NCI-H526 (cell line): ENCODE results near the gene TGM6.

ENCODE experiments used
- DNase-seq, 2 experiments: peaks; one replicate each; lab custom pipeline; 2025; lab: John Stamatoyannopoulos, UW

TGM6 gene

DNA sequence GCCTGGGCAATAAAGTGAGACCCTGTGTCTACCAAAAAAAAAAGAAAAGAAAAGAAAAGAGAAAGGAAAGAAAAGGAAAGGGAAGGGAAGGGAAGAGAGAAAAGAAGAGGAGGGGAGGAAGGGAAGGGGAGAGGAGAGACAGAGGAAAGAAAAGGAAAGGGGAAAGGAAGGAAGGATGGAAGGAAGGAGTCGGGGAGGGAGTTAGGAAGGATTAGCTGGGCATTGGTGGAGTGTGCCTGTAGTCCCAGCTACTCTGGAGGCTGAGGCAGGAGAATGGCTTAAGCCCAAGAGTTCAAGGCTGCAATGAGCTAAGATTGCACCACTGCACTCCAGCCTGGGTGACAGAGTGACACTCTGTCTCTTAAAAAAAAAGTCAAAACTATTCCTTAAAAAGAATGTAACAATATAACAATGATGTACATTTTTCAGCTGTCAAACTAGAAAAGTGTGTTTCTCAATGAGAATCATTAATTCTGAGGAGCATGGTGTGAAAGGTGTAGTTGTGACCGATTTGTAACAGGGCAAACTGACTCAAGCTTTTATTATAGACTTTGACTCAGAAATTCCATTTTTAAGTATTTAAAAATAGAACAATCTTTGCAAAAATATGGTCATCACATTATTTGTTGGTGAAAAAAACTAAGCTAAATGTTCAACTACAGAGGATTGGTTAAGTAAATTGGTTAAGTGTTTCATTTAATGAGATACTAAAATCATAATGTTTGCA, 75.2 kb downstream of the TGM6 start:
- DNase-seq, result no peak

DNA sequence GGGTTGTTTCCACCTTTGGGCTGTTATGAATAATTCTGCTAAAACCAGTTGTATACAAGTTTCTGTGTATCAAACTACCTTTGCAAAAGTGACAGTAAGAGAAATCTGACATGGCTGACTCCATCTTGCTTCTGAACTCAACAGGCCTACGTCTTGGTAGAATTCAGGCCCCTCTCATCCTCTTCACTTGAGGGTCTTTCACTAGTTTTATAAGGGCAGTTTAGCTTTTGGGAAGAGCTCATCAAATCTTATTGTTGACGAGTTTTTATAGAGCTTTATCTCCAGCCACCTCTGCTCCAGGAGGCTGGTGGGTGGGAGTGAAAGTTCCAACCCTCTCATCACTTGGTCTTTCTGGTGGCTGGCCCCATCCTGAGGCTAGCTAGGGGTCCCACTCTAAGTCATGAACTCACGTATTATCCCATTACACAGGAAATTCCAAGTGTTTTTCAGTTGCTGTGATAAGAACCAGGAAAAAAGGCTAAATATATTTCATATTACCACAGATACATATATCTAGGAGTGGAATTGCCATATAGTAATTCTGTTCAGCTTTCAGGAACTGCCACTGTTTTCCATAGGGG, 78.3 kb downstream of the TGM6 start:
- no peak for DNase-seq

DNA sequence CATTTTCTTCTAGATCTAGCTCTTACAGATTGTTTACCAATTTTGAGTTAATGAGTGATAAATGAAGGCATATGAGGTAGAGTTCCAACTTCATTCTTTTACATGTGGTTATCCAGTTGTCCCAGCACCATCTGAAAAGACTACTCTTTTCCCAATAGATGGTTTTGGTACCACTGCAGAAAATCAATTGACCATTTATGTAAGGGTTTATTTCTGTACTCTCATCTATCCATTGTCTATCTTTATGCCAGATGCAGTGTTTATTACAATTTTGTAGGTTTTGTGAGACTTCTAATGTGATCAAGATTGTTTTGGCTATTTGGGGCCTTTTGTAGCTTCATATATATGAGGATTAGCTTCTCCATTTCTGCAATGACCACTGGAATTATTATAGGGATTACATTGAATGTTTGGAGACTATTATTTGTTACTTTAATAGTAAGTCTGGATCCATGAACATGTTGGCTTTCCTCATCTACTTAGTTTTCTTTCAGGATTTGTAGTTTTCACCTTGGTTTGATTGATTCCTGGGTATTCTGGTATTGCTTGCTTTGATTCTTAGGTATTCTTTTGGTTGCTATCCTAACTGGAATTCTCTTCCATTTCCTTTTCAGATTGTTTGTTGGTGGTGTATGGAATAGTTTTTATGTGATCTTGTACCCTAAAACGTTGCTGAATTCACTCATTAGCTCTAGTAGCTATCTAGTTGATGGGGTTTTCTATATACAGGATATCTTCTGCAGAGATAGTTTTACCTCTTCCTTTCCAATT, 79.5 kb downstream of the TGM6 start:
- no peak for DNase-seq

- no peak for DNase-seq
These were observed 80.2 kb downstream of the TGM6 start for GRCh38 chr20:2460752-2461424.

DNA sequence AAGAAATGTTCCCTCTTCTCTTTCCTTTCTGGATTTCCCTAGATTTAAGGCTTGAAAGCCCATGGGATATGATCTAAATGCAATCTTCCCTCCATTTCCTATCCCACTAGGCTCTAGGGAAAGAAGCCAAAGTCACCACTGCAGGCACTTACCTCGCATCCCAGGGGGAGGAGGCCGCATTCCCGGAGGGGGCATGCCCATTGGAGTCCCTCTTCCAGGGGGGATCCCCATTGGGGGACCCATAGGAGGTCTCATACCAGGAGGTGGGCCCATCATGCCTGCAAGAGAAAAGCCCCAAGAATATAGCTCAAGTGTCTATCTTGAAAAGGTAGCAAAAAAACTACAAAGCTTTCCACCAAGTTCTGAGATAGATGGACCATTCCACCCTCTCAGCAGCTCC, 81.8 kb downstream of the TGM6 start:
- no peak for DNase-seq

DNA sequence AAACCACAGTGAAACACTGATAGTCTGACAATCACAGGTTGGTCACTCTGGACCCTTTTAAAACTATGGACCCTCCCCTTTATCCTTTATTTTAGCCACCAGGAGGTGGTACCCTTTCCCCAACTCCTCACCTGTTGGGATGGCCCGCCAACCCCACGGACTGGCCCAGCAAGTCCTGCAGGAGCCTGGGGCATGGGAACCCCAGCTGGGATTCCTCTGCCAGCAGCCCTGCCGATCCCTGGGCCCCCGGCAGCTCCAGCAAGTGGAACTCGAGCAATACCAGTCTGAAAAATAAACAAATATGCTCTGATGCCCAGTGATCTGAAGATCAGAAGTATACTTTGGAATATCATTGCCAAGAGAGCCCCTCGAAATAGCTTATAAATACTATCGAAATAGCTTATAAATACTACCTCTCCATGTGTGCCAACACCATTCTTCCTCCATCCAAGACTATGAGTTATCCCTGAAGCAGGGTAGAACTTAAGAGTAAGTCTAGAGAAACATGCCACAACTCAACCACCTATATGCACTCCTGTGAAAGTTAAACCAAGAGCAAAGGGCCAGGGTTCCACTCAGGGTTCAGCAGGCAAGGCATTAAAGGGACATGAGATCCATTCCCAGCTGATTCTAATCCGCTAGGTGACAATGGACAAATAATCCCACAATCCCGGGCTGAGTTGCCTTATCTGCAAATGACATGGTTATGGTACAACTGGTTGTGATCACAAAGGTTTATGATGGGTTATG, 83.1 kb downstream of the TGM6 start:
- DNase-seq, result peak; percentile 10 to 46

DNA sequence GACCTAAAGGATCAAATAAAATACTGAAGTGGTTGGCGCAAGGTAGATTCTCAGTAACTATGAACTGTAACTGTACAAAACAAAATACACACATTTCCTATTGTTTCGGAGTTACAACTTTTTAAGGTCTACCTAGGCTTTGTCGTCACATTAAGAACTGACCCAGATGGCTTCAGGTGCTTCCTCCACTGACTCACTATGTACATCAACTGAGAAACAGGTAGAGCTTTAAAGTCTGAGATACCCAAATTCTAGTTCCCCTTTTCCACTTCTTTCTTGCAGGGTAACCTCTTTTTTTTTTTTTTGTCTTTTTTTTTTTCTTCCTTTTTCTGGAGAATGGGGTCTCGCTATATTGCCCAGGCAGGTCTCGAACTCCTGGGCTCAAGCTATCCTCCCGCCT, 84.4 kb downstream of the TGM6 start:
- DNase-seq, result no peak

GRCh38 chr20:2467412-2467811, 86.7 kb downstream of the TGM6 start:
- DNase-seq, result no peak

- DNase-seq, result no peak
These were observed 88.1 kb downstream of the TGM6 start for GRCh38 chr20:2468581-2469407.

DNA sequence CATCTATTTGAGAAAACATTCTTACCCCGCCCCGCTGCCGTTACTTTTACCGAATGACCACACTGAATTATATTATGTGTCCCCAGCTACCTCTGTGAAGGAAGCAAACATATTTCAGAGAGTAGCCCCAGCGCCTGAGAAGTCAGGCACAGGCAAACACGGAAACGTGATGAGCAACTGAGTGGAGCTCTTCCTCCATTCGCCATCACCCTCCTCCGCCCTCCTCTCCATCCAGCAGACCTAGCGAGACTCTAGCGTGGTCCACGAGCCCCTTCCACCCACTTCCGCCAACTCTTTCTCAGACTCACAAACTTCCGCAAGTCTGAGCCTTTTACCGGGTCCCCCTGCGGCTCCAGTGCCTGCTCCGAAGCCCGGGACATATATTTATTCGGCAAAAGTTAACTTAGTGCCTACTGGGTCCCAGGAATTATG, 89.3 kb downstream of the TGM6 start:
- DNase-seq, result peak; percentile 46 to 59

DNA sequence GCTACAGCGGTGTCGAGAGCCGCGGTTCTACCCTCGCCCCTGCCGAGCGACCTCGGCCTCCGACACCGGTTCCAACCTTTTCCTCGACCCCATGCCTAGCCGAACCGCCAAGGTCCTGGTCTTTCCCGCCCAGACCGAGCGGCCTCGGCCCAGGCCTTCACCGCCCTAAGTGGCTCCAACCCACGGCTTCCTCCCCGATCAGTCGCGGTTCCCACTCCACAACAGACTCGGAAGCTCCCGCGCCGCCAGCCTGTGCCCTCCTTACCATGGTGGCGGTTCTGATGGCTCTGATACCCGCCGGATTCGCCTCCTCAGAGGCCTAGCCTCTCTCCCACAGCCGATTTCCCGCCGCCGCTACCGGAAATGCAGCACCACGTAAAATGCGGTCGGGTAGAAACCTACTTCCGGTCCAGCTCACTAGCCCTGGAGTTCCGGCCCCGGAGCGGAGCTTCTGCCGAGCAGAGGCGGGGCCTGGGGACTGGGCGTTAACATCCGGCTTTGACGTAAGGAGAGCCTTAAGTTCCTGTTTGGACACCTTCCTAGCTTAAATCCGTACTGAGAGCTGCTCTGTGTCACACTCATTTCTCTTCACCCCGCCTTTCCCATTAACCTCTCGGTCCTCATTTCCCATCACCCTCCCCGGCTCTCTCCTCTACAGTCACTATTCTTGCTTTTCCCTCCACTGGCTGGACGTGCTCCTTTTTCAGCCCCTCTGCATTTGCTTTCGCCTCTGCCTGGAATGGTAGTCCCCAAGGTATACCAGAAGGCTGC, 89.9 kb downstream of the TGM6 start, which contains the start of gene SNRPB:
Gene SNRPB, minus strand, starts transcription at position 367 of the 771 bp plus-strand sequence. Its CDS starts 99 bp downstream, at position 268.
- DNase-seq, result peak; percentile 98 to 99

- no peak for DNase-seq
These were observed 92.8 kb downstream of the TGM6 start for GRCh38 chr20:2473516-2473915.

DNA sequence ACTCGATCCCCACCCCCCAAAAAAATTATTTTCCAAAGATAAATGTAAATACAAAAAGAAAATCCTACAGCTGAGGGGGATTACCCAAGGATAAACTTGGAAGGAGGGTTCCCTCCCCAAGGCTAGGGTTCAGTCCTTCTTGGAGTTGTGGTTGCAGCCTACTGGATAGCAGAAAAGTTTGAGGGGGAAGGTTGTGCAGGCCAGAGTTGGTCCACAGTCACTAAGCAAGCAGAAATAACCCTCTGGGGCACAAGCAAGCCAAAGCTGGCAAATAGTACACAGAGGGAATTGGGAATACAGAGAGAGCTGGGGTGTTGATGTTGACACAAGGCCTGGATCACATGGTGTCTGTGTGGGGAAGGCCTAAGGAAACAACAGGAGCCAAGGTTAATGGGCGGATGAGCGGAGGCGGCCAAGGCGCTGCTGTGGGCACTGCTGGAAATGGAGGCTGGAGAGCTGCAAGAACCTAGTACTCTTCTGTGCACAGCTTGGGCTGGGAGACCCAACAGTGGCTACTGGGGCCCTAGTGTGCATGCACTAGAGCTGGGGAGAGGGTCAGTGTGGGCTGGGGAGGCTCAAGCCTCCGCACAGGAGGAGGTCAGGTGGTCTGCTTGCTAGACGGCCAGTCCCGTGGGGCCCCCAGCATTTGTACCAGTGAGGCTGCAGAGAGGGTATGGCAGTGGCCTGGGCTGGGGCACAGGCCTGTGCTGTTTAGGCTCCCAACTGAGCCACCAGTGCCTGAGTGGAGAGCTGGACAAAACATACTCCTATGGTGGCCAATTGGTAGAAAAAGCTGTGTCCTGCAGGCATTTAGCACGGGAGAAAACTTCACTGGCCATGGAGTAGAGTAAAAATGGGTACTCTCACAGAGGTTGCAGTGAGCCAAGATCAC, 95.4 kb downstream of the TGM6 start:
- no peak for DNase-seq

GRCh38 chr20:2476742-2477615, 96.3 kb downstream of the TGM6 start:
- DNase-seq, result peak in 1 of 2 experiments; percentile 26

- DNase-seq, result no peak
These were observed 99.7 kb downstream of the TGM6 start for GRCh38 chr20:2480381-2480780.
